DMS153 treated with DMSO at 0.1 percent for 48 hours (cell line): ENCODE measurements around the gene STK10.

ENCODE experiments used
- DNase-seq: peaks from one replicate; lab custom pipeline; 2025; ENCODE audit not compliant: unreplicated experiment; lab: John Stamatoyannopoulos, UW

STK10 gene

DNA sequence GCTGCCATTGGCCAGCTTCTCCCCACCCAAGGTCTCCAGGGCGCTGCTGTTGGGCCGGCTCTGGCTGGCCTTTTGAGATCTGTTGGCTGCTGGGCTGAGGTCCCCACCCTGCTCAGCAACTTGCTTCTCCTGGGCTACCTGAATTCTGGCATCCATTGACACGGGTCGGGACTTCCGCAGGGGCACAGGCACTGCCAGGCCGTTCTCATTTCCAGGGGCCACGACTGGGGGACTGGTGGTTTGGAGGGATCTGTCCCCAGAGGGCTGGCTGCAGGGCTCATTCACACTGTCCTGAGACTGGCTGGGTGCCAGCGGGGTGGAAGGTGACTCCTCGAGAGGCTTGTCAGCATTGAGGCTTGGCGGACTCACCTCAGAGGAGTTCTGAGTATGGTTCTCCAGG is 94.5 kb downstream of the STK10 start:
- no peak for DNase-seq

DNA sequence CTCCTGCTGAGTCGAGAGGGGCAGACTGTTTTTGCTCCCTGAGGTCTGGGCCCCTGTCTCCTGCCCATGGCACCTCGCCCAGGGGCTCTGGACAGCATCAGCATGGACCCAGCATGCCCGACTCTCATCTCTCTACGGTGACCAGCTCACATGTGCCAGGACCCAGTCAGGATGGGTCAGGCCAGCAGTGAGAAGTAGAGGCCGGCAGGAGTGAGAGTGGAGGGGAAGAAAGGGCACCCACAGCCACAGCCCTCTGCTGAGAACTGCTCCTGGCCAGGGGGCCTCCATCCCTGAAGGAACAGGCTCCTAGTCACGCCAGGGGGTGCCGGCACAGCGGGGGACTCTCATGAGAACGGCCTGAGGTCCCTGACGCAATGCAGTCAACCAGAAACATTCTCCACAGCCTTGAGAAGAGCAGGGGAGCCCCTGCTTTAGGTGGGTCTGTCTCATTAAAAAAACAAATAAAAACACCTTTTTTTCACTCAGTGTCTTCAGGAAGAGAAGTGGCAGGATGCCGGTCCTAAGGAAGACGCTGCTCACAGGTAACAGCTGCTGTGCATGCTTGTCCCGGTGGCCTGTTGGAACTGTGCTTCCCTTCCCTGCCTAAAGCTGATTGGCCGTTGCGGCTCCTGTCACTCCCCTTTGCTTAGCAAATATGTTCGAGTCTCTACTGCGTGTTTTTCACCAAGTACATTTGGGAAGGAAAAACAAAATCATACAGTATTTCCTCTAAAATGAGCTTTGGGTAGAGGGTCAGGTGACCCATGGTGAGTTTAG is 95.9 kb downstream of the STK10 start:
- DNase-seq = no peak

DNA sequence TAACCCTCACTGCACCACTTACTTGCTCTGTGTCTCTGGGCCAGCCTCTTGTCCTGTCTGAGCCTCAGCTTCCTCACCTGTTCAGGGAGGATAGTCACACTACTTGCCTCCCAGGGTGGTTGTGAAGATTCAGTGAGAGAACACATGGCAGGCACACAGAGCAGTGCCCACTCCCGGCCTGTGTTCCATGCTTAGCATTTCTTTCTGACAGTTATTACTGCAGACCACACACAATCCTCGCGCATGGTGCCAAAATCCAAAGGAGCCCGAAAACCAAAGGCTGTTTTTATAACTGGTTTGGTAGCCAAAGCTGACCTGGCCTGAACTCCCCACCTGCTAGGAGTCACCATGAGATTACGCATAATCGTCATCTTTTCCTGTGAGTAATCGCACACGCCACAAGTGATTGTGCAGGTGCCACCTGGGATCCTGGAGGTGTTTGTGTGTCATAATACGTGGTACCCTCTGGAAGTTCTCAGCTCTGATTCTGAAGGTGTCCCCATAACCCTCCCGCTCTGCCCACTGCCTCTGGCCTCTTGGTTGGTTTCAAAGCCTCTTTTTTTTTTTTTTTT is 97.0 kb downstream of the STK10 start:
- no peak for DNase-seq

GRCh38 chr5:172089298-172090117 is 98.5 kb downstream of the STK10 start:
- DNase-seq = no peak

DNA sequence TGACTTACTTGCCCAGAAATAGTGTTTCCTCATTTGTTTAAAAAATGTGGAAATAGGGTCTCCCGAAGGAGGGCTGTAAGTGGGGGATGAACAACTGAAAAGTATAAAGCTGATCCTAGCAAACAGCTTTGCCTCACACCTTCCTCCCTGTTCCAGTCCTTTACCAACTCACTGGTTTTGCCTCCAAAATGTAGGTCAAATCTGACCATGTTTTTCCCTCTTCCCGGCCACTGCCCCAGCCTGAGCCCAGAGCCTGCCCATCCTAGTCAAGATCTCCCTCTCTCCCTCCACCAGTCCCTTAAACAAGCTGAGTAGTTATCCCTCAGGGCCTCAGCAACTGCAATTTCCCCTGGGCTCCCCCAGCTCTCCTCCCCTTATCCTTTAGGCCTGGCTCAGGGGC is 99.2 kb downstream of the STK10 start:
- DNase-seq = no peak

DNA sequence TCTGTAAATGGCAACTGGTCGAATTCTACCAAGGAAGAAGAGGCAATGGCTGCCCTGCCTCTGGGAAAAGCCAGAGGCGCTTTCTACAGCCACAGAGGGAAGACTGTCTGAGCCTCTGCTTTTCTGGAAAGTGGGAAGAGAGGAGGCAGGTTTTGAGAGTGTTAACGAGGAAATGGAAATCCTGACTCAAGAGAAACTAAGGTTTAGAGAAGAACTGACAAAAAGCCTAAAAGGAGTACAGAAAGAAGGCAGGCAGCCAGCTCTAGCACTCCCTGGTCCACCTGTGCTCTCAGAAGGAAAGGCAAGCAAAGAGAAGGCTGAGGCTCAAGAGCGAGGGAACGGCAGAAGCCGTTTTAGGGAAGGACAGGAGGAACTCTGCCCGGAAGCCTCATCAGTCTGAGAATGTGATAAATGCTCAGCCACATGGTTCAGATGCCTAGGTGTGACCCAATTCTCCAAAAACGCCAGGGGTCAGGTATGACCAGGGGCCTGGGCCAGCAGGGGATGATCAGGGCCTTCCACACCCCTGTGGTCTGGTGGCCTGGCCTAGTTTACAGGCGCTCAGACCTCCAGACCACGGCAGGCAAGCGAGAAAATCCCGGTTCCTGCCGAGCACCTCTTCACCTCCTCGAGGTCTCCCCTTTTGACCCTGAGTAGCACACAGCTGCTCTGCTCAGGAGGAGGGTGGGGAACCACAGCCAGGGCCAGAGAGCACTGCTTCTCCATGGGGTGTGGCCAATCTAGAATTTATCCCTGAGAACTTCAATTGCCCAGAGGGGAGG is 101.6 kb downstream of the STK10 start:
- DNase-seq = no peak

DNA sequence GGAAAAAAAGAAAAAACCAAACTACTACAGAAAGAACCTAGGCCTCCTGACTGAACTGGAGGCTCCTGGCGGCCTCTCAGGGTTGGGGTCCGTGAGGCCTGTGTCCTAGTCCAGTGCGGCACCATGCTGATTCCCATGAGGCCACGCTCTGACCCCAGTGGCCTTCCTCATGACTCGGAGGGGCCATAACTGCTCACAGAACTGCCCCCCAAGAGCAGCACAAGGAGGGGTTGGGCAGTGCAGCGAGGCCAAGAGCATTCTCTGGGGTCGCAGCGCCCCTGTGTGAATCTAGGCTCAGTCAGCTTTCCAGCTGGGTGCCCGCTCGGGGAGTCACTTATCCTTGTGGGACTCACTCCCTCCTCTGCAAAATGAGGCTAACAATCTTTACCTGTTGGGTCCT is 102.3 kb downstream of the STK10 start:
- no peak for DNase-seq

DNA sequence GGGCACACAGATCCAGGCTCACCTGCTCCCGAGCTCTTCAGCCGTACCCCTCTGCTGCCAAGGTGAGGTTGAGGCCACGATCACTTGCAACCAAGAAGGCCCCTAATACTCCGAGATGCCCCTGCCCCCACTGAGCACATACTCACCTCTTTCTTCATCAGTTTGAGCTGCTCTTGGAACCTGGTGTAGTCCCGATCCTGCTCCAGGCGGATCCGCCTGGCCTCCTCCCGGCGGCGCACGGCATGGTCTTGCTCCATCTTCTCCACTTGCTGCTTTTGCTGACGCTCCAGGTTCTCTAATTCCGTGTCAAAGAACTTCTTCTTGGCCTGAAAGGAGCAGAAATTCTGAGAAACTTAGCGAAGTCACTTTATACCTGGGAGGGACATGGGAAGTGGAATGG is 105.8 kb downstream of the STK10 start:
- DNase-seq = no peak

- no peak for DNase-seq
Observed at GRCh38 chr5:172079876-172080275, 108.1 kb downstream of the STK10 start.

GRCh38 chr5:172078726-172079345 is 109.2 kb downstream of the STK10 start:
- DNase-seq = no peak

DNA sequence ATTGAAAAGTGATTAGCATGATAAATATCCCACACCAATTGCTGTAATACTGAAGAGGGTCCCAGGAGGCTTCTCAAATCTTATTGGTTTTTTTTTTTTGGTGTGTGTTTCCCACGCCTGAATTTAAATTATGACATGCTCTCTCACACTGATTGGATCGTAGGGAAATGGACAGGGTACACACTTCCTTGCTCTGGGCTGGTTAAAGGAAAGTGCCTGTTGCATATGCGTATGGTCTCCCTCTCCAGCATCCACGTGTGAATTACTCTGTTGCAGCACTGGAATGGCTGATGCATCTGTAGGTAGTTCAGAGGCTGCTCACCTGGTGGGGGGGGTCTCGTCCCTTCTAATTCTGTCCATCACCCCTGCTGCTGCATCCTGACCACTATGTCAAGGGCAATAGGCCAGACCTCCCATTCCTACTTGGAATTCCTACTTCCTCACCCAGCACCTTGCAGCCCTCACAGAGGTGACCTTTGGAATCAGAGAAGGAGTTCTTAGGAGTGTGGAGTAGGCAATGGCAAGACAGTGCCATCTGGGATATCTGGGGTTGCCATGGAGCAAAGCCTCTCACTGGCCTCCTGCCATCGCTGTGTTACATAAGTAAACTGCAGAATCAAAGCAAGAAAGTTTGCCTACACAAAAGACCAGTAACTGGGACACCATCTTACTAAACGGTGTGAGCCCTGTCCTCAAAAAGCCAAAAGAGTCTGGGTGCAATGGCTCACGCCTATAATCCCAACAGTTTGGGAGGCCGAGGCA is 110.2 kb downstream of the STK10 start:
- no peak for DNase-seq

DNA sequence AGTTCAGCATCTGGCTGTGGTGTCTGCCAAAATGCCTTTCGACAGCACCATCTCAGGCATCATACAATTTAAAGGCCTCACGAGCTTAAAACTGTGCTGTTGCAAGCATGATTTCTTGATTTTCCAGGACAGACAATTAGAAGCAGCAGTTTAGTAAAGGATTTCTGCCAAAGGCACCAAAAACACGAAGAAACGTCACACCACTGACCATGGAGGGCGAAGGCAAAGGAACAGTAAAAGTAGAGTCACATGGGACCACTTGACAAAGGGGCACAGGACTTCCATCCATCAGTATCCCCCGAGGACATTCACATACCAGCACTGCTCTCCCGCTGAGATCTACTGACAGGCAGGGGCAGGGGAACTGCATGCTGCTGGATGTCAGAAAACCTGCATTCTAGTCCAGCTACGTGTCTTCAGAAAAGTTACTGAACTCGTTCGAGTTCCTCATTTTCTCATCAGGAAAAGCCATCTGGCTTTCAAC is 111.2 kb downstream of the STK10 start:
- no peak for DNase-seq

DNA sequence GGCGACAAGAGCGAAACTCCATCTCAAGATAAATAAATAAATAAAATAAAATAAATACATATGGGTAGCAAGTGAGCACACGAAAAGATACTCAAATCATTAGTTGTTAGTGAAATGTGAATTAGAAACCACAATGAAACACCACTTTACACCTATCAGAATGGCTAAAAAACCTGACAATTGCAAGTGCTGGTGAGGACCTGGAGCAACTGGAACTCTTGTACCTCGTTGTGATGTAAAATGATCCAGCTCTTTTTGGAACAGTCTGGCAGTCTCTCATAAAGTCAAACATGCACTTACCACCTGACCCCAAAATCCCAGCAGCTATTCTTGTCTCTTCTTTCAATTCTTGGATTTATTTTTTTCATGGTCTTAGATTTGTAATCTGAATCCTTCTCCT is 112.4 kb downstream of the STK10 start:
- no peak for DNase-seq

DNA sequence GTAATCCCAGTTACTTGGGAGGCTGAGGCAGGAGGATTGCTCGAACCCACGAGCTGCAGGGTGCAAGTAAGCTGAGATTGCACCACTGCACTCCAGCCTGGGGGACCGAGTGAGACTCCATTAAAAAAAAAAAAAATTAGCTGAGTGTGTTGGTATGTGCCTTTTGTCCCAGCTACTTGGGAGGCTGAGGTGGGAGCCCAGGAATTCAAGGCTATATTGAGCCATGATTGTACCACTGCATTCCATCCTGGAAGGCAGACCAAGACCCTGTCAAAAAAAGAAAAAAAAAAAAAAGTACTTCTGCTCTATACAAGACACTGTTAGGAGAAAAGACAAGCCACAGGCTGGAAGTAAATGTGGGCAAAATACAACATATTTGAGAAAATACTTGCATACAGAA is 113.1 kb downstream of the STK10 start:
- DNase-seq = no peak

DNA sequence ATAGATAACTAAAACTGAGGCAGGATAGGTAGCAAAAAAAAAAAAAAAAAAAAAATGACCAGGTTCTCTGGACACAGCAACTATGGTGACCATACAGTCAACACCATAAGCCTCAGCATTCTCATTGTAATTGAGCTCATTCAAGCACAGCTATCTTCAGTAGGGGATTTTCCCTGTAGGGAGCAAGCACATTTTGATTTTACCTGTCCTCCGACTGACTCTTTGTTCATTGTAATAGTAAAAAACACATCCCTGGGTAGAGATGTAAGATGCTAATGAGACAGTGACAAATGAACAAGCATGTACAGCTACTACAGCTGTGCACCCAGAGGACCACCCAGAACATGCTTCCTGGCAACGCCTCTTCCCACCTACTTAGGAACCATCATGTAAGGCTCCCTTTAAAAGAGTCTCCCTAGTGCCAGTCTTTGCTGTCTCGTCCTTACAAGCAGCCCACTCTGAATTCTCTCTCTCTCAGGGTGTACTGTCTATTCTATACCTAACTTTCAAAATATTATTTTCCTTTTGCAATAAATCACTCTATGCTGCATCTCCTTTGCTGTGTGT is 116.6 kb downstream of the STK10 start:
- no peak for DNase-seq

GRCh38 chr5:172065431-172066065 is 122.5 kb downstream of the STK10 start:
- no peak for DNase-seq

GRCh38 chr5:172064766-172065165 is 123.3 kb downstream of the STK10 start:
- DNase-seq = no peak

DNA sequence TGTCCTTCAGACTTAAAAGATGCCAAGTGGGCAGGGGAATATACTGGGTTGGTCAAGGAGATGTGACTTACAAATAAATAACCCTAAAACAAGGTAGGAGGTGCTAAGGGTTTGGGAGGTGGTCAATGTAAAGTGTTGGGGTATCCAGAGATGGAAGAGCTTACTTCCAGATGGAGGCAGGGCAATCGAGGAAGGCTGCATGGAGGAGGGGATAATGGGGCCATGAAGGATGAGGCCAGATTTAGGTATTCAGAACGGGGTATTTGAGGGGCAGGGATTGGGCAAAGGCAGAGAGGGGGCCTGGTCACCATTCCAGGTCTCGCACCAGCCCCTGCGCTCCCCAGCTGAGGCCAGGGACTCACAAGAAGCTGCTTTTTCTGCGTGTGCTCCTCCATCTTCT is 123.7 kb downstream of the STK10 start:
- no peak for DNase-seq
